MCF 10A (cell line): ENCODE measurements around the gene FUCA1. TPM values are rescaled to one million over a fixed set of nuclear protein-coding genes. Genes with fewer than 3 reads are reported as not detected.

Source experiments
- Bru-seq: library from RNA; stranded (reverse); fragments of 400-500 nt; gene quantifications from one replicate; lab custom pipeline; 2021; lab: Mats Ljungman, UMichigan
- BruChase-seq, 2 experiments: library from RNA; stranded (reverse); fragments of 400-500 nt; gene quantifications; one replicate each; lab custom pipeline; 2021; lab: Mats Ljungman, UMichigan
- BruUV-seq: library from RNA; stranded (reverse); fragments of 400-500 nt; replicated peaks from 2 replicates; lab custom pipeline; 2021; lab: Mats Ljungman, UMichigan
- CTCF ChIA-PET: fragments of 300-600 bp; sonication (Branson Sonifier 250); formaldehyde crosslinking; extraction: SDS; loops from one replicate; lab custom pipeline; 2021; ENCODE audit warnings: antibody characterized with exemption, inconsistent platforms; lab: Yijun Ruan, JAX
- POLR2A ChIA-PET: fragments of 300-600, 350-650 bp; sonication (Branson Sonifier 250); formaldehyde crosslinking; extraction: SDS; loops from one replicate; lab custom pipeline; 2020; ENCODE audit warnings: antibody characterized with exemption, inconsistent platforms; lab: Yijun Ruan, JAX
- DNase-seq: peaks from one replicate; pipeline ENCODE4 v3.0.0-alpha.2; 2018; ENCODE audit not compliant: unreplicated experiment
- H3K27ac Mint-ChIP-seq: one replicate; pipeline ENCODE4 v1.8.0; 2022; ENCODE audit warnings: mild to moderate bottlenecking, low read depth, mixed read lengths; ENCODE audit not compliant: unreplicated experiment
- H3K27me3 Mint-ChIP-seq: one replicate; pipeline ENCODE4 v1.8.0; 2022; ENCODE audit warnings: mixed read lengths; ENCODE audit not compliant: insufficient read depth, unreplicated experiment
- H3K36me3 Mint-ChIP-seq: one replicate; pipeline ENCODE4 v1.8.0; 2022; ENCODE audit warnings: mild to moderate bottlenecking, moderate library complexity, mixed read lengths; ENCODE audit not compliant: insufficient read depth, unreplicated experiment
- H3K4me1 Mint-ChIP-seq: one replicate; pipeline ENCODE4 v1.8.0; 2022; ENCODE audit warnings: mixed read lengths; ENCODE audit not compliant: insufficient read depth, unreplicated experiment
- H3K4me3 Mint-ChIP-seq: one replicate; pipeline ENCODE4 v1.8.0; 2022; ENCODE audit warnings: mild to moderate bottlenecking, moderate library complexity, mixed read lengths; ENCODE audit not compliant: unreplicated experiment
- H3K9me3 Mint-ChIP-seq: one replicate; pipeline ENCODE4 v1.8.0; 2022; ENCODE audit warnings: mixed read lengths; ENCODE audit not compliant: unreplicated experiment
- intact Hi-C: fragments of 100-400 bp; cut with micrococcal nuclease; formaldehyde crosslinking; loops from 2 replicates; pipeline ENCODE4 v1.14.1; 2022
- long read RNA-seq: library from polyadenylated mRNA; stranded (forward); transcript quantifications from one replicate; pipeline ENCODE4 v2.0.0, GENCODE V29; 2022
- total RNA-seq: library from RNA; stranded (reverse); gene quantifications from 2 replicates; pipeline ENCODE4 v1.2.3, GENCODE V29; 2022
- TF ChIP-seq, protein P1 (sequence below): fragments of 200-600 bp; IDR thresholded peaks from one replicate; pipeline ENCODE4 v1.8.0; 2022; ENCODE audit warnings: antibody characterized with exemption, mild to moderate bottlenecking; ENCODE audit not compliant: unreplicated experiment

Gene FUCA1
- total RNA-seq, result 7.9 and 8.6 TPM in 2 replicates
- percentile 52 among the genes with signal in this experiment for Bru-seq, nascent RNA
- percentile 54 among the genes with signal in this experiment for BruChase-seq, experiment 1, labeled RNA remaining after a 6-hour chase
- percentile 49 among the genes with signal in this experiment for BruChase-seq, experiment 2, labeled RNA remaining after a 2-hour chase
- long read RNA-seq, transcript FUCA1-201 (8 exons, 2,047 nt), result major isoform, 21 of 27 reads
- long read RNA-seq, partial matches to known transcripts, result 5 of 27 reads
- long read RNA-seq, other reads (novel, unspliced or antisense), result 1 of 27 reads

DNA sequence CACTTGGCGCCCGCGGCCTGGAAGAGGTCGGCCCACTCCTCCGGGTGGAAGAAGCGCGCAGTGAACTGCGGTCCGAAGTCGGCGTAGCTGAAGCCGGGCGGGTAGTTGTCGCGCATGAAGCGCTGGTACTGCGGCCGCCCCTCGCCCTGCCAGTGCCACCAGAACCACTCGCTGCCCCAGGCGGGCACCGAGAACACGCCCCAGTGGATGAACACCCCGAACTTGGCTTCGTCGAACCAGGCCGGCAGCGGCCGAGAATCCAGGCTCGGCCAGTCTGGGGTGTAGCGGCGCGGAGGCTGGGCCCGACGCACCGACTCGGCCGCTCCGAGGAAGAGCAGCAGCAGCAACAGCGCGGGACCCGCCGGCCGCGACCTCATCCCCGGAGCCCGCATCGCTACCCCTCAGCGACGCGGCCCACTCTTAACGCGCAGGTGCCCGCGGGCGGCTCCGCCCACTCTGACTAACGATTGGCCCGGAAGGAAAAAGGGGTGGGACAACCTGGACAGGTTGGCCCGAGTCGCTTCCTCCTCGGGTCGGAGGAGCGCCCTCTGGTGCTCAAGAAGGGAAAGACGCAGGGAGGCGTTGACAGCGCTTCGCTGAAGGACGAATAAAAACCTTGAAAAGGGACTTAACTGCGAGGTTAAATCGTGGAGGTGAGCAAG is at the start of gene FUCA1:
Gene FUCA1 (minus strand): TSS at position 396 of the 662 bp plus-strand sequence. CDS start 4 bp downstream, at position 392.
- H3K27ac Mint-ChIP-seq, result peak within 1 kb of the TSS; percentile 40
- POLR2A ChIA-PET, result interaction anchor here (1.2 kb wide), 1 partner anchor 11 kb away, joined by 3 read pairs; no protein-coding TSS in a partner anchor
- H3K9me3 Mint-ChIP-seq, result no peaks in the 10 kb centered on the region
- peak; percentile 87 for DNase-seq
- H3K27me3 Mint-ChIP-seq, result peaks cover 16% of the 10 kb centered on the region
- peaks cover 8% of the 10 kb centered on the region for H3K36me3 Mint-ChIP-seq
- intact Hi-C loops, result loop anchor here (1.0 kb wide), 1 partner anchor 59 kb away; no protein-coding TSS in a partner anchor
- peak within 1 kb of the TSS; percentile 70 for H3K4me3 Mint-ChIP-seq
- peaks cover 30% of the 10 kb centered on the region for H3K4me1 Mint-ChIP-seq
- CTCF ChIA-PET, result interaction anchor here (1.0 to 3.4 kb wide), 3 partner anchors 40 to 63 kb away, joined by 3 to 16 read pairs (median 4); no protein-coding TSS in a partner anchor
- TF ChIP-seq, protein P1, sequence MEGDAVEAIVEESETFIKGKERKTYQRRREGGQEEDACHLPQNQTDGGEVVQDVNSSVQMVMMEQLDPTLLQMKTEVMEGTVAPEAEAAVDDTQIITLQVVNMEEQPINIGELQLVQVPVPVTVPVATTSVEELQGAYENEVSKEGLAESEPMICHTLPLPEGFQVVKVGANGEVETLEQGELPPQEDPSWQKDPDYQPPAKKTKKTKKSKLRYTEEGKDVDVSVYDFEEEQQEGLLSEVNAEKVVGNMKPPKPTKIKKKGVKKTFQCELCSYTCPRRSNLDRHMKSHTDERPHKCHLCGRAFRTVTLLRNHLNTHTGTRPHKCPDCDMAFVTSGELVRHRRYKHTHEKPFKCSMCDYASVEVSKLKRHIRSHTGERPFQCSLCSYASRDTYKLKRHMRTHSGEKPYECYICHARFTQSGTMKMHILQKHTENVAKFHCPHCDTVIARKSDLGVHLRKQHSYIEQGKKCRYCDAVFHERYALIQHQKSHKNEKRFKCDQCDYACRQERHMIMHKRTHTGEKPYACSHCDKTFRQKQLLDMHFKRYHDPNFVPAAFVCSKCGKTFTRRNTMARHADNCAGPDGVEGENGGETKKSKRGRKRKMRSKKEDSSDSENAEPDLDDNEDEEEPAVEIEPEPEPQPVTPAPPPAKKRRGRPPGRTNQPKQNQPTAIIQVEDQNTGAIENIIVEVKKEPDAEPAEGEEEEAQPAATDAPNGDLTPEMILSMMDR, result peak; percentile 83
- BruUV-seq, result no TSS peak

DNA sequence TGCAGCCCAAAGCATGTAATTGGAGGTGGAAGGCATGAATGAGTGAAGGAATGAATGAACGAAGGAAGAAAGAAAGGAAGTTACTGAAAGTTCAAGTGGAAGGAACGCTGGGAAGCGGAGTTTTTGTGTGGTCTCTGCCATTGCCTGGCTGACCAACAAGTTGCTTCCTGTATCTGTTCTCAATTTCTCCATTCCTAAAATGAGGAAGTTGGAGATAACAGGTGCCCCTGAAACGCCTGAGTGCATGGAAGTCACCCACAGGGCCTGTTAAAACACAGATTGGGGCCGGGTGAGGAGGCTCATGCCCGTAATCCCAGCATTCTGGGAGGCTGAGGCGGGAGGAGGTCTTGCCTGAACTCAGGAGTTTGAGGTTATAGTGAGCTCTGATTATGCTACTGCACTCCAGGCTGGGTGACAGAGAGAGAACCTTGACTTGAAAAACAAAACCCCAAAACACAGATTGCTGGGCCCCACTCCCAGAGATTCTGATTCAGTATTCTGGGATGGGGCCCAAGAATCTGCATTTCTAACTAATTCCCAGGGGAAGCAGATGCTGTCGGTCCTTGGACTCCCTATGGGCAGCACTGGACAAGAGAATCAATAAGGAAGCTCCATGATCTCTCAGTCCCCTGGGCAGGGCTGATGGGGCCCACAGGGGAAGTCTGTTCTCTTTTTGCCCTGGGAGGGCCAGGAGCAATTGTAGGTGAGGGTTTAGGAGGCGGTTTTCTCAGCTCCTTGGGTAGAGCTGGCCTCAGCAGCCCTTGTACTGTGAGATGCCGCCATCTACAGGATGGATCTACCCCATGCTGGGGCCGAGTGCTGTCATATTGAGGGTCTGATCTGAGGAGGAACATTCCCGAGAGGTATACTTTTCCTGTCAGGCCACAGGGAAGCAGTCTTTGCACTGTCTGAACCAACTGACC is 48.4 kb upstream of the FUCA1 start:
- intact Hi-C loops, result loop anchor here (1.0 to 10.0 kb wide), 4 partner anchors 107 to 372 kb away; no protein-coding TSS in a partner anchor
- BruUV-seq, result no TSS peak

DNA sequence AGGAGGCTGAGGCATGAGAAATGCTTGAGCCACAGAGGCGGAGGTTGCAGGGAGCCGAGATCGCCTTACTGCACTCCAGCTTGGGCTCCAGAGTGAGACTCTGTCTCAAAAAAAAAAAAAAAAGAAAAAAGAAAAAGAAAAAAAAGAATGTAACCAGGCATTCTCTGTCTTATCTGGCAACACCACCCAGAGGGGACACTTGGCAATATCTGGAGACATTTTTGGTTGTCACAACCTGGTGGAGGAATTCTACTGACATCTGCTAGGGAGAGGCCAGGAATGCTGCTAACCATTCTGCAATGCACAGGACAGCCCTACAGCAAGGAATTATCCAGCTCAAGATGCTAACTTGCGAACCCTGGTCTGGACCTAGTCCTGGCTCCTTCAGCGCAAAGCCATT is 47.4 kb upstream of the FUCA1 start:
- POLR2A ChIA-PET, result no interaction called here
- BruUV-seq, result no TSS peak

More for the DNA sequence above, 48.4 kb upstream of the FUCA1 start:
- no peak overlapping the region for H3K4me3 Mint-ChIP-seq
- no peak overlapping the region for H3K27ac Mint-ChIP-seq
- peaks cover 6% of the 10 kb centered on the region for H3K4me1 Mint-ChIP-seq
- peak; percentile 85 for DNase-seq
- H3K9me3 Mint-ChIP-seq, result no peaks in the 10 kb centered on the region
- ChIA-PET POLR2A (interaction anchor here (0.6 to 1.5 kb wide), 13 partner anchors 13 to 210 kb away, joined by 3 to 9 read pairs (median 3); partner anchors contain the start of gene PNRC2), CTCF (interaction anchor here (0.5 to 3.1 kb wide), 31 partner anchors 9 to 675 kb away, joined by 3 to 44 read pairs (median 4); partner anchors contain the start of gene PITHD1)
- H3K27me3 Mint-ChIP-seq, result no peaks in the 10 kb centered on the region
- TF ChIP-seq, protein P1, result peak; percentile 78
- no peaks in the 10 kb centered on the region for H3K36me3 Mint-ChIP-seq

More for the DNA sequence above, 47.4 kb upstream of the FUCA1 start:
- intact Hi-C loops, result loop anchor here (5.0 to 10.0 kb wide), 2 partner anchors 278 to 371 kb away; no protein-coding TSS in a partner anchor
- no peak for DNase-seq
- Mint-ChIP-seq H3K36me3 (no peaks in the 10 kb centered on the region), H3K27ac (no peak overlapping the region), H3K9me3 (no peaks in the 10 kb centered on the region), H3K4me3 (no peak overlapping the region), H3K27me3 (no peaks in the 10 kb centered on the region), H3K4me1 (peaks cover 6% of the 10 kb centered on the region)
- CTCF ChIA-PET, result interaction anchor here (0.6 to 3.1 kb wide), 12 partner anchors 8 to 281 kb away, joined by 3 to 44 read pairs (median 5); partner anchors contain the start of gene PITHD1
- TF ChIP-seq, protein P1, result no peak
